GM12874 (cell line): ENCODE data around the gene RAD51B.

Experiments
- CTCF ChIP-seq: IDR thresholded peaks from 2 replicates; pipeline ENCODE4 v1.5.1; 2011; ENCODE audit warnings: low read depth, mild to moderate bottlenecking, control low read depth, low read length, moderate library complexity; ENCODE audit not compliant: insufficient read depth

The RAD51B gene

DNA sequence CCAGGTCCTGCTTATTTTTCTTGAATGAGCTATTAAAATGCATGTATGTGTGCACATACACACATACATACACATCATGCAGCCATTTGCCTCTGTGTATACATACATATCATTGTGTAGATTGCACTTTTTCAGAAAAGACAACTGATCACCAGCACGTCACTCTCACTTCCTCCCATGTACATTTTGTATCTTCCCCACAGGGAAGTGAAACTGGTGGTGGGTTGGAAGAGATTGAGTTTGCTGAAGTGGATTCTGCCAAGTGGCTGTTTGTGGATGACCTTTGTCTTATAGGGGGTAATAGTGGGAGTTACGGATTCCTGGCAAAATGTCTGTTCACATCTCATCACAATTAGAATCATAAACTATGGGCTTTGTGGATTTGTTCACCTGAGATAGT lies 448.6 kb downstream of the RAD51B start:
- TF ChIP-seq CTCF: no peak

DNA sequence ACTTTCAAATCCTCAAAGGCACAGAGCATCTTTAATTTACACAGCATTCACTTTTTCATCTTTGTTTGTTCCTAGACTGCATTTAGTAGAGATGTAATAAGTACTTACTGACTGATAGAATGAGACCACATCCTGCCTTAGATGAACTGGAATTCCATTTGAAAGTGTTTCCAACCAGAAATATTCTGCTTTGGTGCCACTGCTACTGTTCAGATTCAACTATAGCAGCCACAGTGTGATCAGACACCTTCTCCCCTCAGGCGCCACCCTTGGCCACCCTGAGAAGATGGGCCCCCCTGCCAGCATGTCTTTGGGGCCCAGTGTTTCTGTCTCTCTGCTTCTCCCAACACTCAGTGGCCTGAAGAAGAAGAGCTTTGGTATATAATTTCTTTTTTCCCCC lies 449.1 kb downstream of the RAD51B start:
- TF ChIP-seq CTCF: no peak

DNA sequence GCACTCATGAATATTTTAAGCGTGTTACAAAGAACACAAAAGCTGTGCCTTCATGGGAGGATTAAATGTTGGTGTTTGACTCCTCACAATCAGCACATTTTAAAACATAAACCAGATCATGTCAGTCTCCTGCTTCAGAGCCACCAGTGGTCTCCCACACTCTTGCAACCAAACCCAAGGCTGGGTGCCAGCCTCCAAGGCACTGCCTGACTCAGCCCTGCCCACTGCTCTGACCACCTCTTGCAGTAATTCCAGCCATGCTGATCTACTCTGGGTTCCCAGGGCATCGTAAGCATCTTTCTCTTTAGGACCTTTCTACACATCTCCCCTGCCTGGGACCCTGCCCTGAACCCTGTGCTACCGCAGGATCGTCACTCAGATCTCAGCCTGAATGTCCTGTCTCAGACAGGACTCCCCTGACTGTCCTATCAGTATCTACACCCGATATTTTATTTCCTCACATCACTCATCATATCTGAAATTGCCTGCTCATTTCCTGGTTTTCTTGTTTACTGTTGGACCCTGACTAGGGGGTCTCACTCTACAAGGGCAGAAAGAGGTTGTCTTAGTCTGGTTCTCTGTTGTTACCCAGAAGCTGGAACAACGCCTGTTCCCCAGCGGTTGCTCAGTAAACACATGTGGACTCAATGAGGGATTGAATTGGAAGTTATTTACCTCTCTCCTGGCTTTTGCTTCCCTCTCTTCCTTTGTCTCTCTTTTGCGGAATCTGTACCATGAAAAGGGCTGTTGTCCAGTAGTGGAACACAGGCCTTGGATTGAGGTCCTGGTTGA lies 449.8 kb downstream of the RAD51B start:
- no peak for TF ChIP-seq CTCF

DNA sequence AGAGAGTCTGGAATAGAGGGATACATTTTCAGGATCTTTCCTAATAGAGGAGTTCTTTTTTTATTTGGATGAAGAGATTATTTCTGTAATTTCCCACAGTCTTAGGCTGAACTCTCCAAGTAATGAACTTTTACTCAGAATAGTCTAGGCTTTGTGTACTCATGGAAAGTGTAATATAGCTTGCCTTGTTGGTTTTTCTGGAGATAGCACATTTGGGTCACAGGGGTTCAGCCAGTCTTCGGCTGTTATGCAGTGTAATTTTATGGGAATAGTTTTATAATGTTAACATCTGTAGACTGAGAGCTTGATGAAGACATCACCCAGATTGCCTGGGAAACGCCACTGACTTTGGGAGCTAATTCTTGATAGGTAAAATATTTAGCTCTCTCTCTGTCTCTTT lies 450.8 kb downstream of the RAD51B start:
- no peak for TF ChIP-seq CTCF

DNA sequence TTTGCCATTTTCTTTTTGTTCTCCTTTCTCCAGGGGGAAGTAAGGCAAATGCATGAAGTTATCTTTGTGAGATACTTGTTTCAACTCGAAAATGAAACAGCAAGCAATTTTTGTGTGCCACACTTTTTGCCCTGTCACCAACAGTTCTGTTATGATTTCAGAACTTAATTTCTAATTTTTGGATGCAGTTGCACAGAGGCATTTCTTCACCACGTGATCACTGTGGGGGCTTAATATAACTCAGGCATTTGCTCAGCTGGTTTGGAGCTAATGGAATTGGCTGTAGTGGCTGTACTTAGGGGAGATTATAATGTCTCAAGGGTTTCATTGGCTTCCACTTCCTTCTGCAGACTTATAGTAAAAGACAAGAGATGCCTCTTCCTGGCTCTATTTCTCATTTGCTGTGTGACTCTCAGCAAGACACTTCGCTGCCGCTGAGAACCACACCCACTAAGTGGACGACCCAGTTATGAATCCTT lies 452.4 kb downstream of the RAD51B start:
- TF ChIP-seq CTCF: no peak

- TF ChIP-seq CTCF: no peak
Observed at GRCh38 chr14:68273413-68273812, 453.8 kb downstream of the RAD51B start.

GRCh38 chr14:68274725-68275124 lies 455.1 kb downstream of the RAD51B start:
- no peak for TF ChIP-seq CTCF
